Measurements from ENCODE around the gene LAMA2.

The LAMA2 gene

DNA sequence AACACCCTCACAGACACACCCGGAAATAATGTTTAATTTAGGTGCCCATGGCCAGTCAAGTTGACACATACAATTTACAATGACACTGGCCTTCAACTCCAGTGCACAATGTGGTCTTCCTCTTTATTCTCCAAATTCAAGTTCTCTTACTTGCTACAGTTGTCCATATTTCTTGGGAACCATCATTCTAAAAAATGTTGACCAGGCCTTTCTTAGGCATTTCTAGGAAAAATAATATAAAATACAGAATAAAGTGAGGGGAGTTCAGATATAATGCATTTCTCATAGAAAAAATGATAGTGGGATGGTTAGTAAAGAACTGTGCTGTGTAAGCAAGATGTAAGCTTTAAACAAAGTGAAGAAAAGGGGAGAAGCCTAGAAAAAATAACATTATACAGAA is 528.2 kb downstream of the LAMA2 start:
- no peak for DNase-seq

- DNase-seq, result no peak
Observed at GRCh38 chr6:129416337-129416990, 533.5 kb downstream of the LAMA2 start.

DNA sequence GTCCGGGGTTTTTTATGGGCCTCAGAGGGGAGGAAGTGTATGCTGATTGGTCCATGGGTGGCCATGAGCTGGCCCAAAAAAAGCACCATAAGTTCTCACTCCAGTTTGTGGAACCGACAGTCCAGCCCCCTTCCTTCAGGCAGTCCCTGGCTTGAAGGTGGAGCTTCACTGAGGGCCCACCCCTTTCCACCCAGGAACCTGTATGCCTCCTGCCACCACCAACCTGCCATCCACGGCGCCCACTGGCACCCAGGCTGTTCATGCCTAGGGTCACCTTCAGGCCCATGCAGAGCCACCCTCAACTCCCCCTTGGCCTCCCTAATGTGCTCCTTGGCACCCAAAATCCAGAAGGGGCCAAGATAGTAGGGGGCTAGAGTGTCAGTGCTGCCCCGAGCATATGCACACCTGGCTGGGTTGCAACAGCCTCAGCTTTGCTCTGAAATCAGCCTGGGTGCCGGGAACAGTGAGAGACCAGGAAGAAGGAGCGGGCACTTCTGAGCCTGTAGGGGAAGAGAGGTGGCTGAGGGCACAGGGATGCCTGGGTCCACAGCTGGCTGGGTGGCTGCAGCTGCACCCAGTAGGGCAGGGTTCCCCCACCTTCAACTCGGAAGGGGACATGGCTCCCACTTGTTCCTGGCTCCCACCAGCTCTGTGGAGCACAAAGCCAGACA is 534.6 kb downstream of the LAMA2 start:
- DNase-seq, result no peak

- no peak for DNase-seq
Observed at GRCh38 chr6:129419324-129419723, 536.4 kb downstream of the LAMA2 start.

- DNase-seq, result no peak
Observed at GRCh38 chr6:129426343-129426742, 543.4 kb downstream of the LAMA2 start.

GRCh38 chr6:129429956-129430355 is 547.0 kb downstream of the LAMA2 start:
- DNase-seq, result no peak

- no peak for DNase-seq
Observed at GRCh38 chr6:129432738-129433137, 549.8 kb downstream of the LAMA2 start.

DNA sequence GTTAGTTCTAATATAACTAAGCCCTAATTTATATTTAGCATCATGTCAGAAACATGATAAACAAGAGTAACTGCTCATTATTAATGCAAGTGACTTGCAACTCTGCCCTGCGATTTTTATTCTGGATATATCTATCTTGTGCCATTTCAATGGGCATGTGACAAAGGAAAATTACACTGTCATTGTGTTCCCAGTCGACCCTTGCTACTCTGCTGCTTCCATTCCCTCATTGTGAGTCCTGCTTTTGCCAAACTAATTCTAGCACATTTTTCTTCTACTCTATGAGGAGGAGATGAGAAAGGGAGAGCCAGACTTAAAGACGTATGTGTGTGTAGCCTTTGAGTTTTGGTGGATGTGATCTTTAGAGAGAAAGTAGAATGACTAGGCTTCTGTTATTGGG is 551.2 kb downstream of the LAMA2 start:
- DNase-seq, result no peak

- DNase-seq, result no peak
Observed at GRCh38 chr6:129440691-129441090, 557.8 kb downstream of the LAMA2 start.

GRCh38 chr6:129444683-129445082 is 561.7 kb downstream of the LAMA2 start:
- no peak for DNase-seq

DNA sequence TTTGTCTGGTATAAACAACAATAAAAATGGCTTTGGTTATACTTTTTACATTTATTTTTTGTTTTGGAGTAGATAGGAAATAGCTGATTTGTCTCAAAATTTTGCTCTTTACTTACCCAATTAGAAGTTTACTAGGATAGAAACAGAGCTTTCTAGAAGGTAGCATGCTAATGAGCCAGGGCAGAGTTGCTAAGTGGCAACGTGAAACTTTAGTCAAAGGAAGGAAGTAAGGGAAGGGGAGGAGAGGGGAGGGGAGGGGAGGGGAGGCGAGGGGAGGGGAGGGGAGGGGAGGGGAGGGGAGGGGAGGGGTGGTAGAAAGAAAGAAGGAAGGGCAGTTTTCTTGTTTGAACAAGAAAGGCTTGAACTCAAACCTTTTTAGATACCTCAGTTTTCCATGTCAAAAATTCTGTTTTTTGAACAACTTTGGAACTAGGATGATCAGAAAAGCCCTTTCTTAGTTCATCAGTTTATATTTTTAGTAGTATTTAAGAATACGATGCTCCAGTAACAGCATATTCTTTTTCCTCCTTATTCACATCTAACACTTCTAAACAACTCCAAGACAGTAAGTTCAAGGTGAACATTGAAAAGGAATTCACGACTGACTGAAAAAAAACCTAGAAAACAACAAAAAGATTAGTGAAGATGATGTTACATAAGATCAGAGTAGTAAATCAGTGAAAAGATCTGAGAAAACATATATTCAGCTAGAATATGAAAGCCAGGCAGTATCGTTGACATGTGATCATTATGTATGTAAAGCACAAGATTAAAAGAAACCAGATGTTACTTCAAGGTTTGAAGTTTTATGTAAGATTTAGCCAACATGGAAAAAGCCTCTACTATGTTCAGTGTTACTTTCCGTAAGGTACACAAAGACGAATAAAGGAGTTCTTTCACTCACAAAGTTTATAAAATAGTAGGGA is 563.6 kb downstream of the LAMA2 start:
- DNase-seq, result no peak

DNA sequence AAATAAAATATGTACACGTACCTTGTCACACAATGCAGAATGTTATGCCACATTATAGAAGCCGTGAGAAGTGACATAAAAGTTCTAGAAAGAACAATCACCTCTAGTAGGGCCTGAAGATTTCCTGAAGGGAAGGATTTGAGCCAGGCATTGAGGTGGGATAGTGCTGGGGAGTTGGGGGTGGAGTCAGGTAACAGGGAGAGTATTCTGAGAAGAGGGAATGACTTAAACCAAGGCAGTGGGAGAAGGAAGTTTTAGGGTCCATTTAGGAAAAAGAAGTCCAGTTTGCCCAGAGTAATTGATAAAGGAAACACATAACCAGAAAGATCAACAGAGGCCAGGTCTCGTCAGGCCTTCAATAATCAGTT is 564.2 kb downstream of the LAMA2 start:
- DNase-seq, result no peak

GRCh38 chr6:129448965-129449364 is 566.0 kb downstream of the LAMA2 start:
- DNase-seq, result no peak

DNA sequence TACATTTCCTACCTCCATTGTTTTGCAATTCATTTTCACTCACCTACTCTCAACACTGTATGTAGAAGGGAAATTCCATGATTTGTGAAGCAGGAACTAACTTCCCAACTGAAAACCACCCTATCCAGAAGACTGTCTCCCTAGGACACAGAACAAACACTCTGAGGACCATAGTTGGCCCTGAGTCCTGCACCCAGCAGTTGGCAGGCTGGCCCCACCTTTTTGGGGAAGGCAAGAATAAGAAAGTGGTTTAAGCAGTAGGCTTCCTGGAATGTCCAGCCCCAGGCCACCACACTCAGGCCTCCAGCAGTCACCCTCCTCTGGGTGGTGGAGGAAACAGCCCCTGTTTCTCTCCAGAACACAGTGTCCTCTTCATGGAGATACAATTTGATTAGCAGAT is 568.2 kb downstream of the LAMA2 start:
- no peak for DNase-seq

GRCh38 chr6:129453073-129453472 is 570.1 kb downstream of the LAMA2 start:
- DNase-seq, result no peak

GRCh38 chr6:129454488-129454887 is 571.5 kb downstream of the LAMA2 start:
- no peak for DNase-seq

- DNase-seq, result no peak
Observed at GRCh38 chr6:129455126-129455769, 572.3 kb downstream of the LAMA2 start.

DNA sequence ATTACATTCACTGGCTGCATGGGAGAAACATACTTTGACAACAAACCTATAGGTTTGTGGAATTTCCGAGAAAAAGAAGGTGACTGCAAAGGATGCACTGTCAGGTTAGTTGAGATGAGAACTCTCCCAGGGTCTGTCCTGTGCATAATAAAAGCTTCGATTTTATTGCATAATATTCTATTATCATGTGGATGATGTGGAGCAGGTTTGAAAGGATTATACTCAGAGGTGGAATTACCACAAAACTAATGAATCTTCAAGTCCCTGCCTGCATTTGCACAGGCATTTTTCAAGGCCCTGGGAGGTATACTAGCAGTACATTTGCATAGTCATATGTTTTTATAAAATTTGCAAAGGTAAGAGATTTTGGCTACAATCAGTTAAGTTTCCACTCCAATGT is 577.3 kb downstream of the LAMA2 start:
- no peak for DNase-seq

DNA sequence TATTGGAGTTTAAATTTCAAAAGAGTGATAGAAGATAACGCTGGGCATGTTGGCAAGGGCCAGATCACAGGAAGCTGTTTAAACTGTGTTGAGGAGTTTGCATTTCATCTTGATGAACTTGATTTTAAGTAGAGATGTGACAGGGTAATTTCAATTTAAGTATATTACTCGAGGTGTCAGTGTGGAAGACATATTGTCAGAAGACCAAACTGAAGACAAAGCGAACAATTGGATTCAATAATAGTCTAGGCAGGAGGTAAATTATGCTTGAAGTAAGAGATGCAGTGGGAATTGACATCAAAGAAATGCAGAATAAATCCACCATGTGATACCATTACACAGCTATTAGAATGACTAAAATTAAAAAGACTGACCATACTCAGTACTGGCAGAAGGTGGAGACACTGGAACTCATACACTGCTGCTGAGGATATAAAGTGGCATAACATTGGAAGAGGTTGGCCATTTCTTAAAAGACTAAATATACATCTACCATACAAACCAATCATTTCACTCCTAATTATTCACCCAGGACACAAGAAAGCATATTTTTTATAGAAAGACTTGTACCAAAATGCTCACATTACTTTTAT is 586.2 kb downstream of the LAMA2 start:
- no peak for DNase-seq

DNA sequence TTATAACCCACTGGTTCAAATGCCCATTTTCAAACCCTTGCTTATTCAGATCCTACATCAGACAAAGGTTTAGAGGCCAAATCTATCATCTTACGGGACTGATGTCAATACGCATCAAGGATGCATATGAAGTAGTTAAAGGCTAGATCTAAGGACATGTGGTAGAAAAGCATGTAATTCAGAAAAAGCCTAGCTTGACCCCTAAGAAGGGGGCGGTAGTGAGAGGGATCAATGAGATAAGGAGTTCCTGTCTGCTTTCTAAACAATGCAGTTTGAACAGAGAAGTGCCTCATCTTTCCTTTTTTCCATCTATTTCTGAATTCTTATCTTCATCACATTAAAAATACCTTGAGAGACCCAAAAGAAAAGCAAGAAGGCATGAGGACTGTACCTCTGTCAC is 589.3 kb downstream of the LAMA2 start:
- DNase-seq, result no peak

- no peak for DNase-seq
Observed at GRCh38 chr6:129473546-129473945, 590.6 kb downstream of the LAMA2 start.

DNA sequence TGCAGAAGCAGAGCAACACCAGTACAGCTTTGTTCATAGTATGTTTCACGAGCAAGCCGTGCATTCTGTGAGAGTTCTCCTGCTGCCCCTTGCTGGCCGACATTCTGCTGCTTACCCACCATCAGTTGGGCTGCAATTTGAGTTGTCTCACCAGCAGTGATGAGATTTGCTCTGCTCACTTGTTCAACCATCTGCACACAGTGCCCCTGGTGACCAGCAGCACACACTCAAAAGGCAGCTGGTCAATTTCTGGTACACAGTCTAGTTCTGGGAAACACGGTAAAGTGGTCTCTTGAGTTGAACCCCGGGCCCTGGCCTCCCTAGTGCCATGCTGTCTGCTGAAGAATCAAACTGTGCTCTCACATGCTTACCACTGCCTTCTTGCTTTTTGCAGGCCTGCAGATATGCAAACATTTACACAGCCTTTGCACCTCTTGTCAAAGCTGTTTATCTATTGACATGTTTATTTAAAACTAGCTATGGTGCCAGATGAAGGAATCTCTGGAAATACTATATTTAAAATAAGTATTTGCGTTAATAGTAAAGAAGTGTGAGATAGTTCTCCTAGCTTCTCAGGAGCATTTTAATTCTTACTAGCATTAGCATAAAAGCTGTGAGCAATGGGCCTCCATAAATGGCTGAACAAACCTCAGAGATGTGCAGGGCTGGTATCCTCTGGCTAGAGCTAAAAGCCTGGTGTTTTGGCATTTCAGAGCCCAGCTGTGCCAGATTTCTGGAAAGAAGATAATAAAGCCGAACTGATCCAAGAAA is 592.7 kb downstream of the LAMA2 start:
- DNase-seq, result no peak

Data from NCI-H2171 treated with DMSO at 0.1 percent for 48 hours (cell line).